Activated T-helper 2 cell treated with anti-CD3 and anti-CD28 coated beads, Interferon-gamma antibody, Interleukin-2, Interleukin-4, amounts not matched to agents 10 μg/mL and 5 μg/mL and 100 μg/mL, durations not matched to agents 14 hours and 24 hours and 36 hours (primary cell): ENCODE data around the gene MEGF8. TPM values are rescaled to one million over a fixed set of nuclear protein-coding genes. Genes with fewer than 3 reads are reported as not detected.
"Not testable (repeated sequence)": the region's sequence is repeated elsewhere in the genome, so short reads cannot be mapped to it uniquely, and the experiment has no call there.

ENCODE experiments used
- DNase-seq: peaks from one replicate; pipeline ENCODE4 v3.0.0; 2021; ENCODE audit warnings: low spot score
- H3K27ac Mint-ChIP-seq: one replicate; pipeline ENCODE4 v1.8.0; 2021; ENCODE audit warnings: mixed read lengths
- H3K27me3 Mint-ChIP-seq: one replicate; pipeline ENCODE4 v1.8.0; 2021; ENCODE audit warnings: low read depth, mixed read lengths
- H3K36me3 Mint-ChIP-seq: one replicate; pipeline ENCODE4 v1.8.0; 2021; ENCODE audit warnings: low read depth, mixed read lengths
- H3K4me1 Mint-ChIP-seq: one replicate; pipeline ENCODE4 v1.8.0; 2021; ENCODE audit warnings: low read depth, mixed read lengths
- H3K4me3 Mint-ChIP-seq: one replicate; pipeline ENCODE4 v1.8.0; 2021; ENCODE audit warnings: low read depth, mild to moderate bottlenecking, moderate library complexity, mixed read lengths
- H3K9me3 Mint-ChIP-seq: one replicate; pipeline ENCODE4 v1.8.0; 2021; ENCODE audit warnings: mixed read lengths
- intact Hi-C: fragments of 100-400 bp; cut with micrococcal nuclease; formaldehyde crosslinking; loops from one replicate; pipeline ENCODE4 v1.15.1; 2023
- total RNA-seq: library from RNA; stranded (reverse); gene quantifications from 2 replicates; pipeline ENCODE4 v1.2.3, GENCODE V29; 2022

MEGF8 gene
- total RNA-seq, 1 donor from 2014 or later: 10.3 TPM

GRCh38 chr19:42332059-42332458, 6.6 kb downstream of the MEGF8 start:
- DNase-seq: no peak
- Mint-ChIP-seq H3K4me1 (peaks cover 3% of the 10 kb centered on the region), H3K36me3 (no peaks in the 10 kb centered on the region), H3K9me3 (no peaks in the 10 kb centered on the region), H3K27me3 (no peaks in the 10 kb centered on the region), H3K4me3 (no peak overlapping the region), H3K27ac (no peak overlapping the region)
- intact Hi-C loops: no loop called here

GRCh38 chr19:42333018-42333417, 7.6 kb downstream of the MEGF8 start:
- no peaks in the 10 kb centered on the region for H3K27me3 Mint-ChIP-seq
- no peaks in the 10 kb centered on the region for H3K9me3 Mint-ChIP-seq
- no peaks in the 10 kb centered on the region for H3K4me1 Mint-ChIP-seq
- DNase-seq: no peak
- no peak overlapping the region for H3K4me3 Mint-ChIP-seq
- no peak overlapping the region for H3K27ac Mint-ChIP-seq
- H3K36me3 Mint-ChIP-seq: no peaks in the 10 kb centered on the region
- intact Hi-C loops: no loop called here

GRCh38 chr19:42333975-42334696, 8.7 kb downstream of the MEGF8 start:
- H3K9me3 Mint-ChIP-seq: no peaks in the 10 kb centered on the region

GRCh38 chr19:42334697-42335373, 9.4 kb downstream of the MEGF8 start:
- intact Hi-C loops: no loop called here
- no peaks in the 10 kb centered on the region for H3K27me3 Mint-ChIP-seq

More at GRCh38 chr19:42333975-42334696, 8.7 kb downstream of the MEGF8 start:
- Mint-ChIP-seq H3K27ac (no peak overlapping the region), H3K27me3 (no peaks in the 10 kb centered on the region), H3K36me3 (no peaks in the 10 kb centered on the region), H3K4me3 (no peak overlapping the region), H3K4me1 (peaks cover under 1% of the 10 kb centered on the region)
- DNase-seq: no peak
- intact Hi-C loops: no loop called here

GRCh38 chr19:42335374-42335936, 10.0 kb downstream of the MEGF8 start:
- intact Hi-C loops: no loop called here
- no peak for DNase-seq
- H3K27me3 Mint-ChIP-seq: no peaks in the 10 kb centered on the region
- H3K27ac Mint-ChIP-seq: no peak overlapping the region
- peaks cover 5% of the 10 kb centered on the region for H3K4me1 Mint-ChIP-seq
- no peak overlapping the region for H3K4me3 Mint-ChIP-seq
- H3K36me3 Mint-ChIP-seq: no peaks in the 10 kb centered on the region
- H3K9me3 Mint-ChIP-seq: no peaks in the 10 kb centered on the region

More at GRCh38 chr19:42334697-42335373, 9.4 kb downstream of the MEGF8 start:
- H3K9me3 Mint-ChIP-seq: no peaks in the 10 kb centered on the region
- no peak for DNase-seq
- H3K27ac Mint-ChIP-seq: no peak overlapping the region
- no peaks in the 10 kb centered on the region for H3K36me3 Mint-ChIP-seq
- no peak overlapping the region for H3K4me3 Mint-ChIP-seq
- H3K4me1 Mint-ChIP-seq: peaks cover 5% of the 10 kb centered on the region

- H3K4me3 Mint-ChIP-seq: no peak overlapping the region
- H3K4me1 Mint-ChIP-seq: peaks cover 5% of the 10 kb centered on the region
- H3K9me3 Mint-ChIP-seq: no peaks in the 10 kb centered on the region
- intact Hi-C loops: no loop called here
- no peak overlapping the region for H3K27ac Mint-ChIP-seq
- H3K27me3 Mint-ChIP-seq: no peaks in the 10 kb centered on the region
- H3K36me3 Mint-ChIP-seq: no peaks in the 10 kb centered on the region
- DNase-seq: no peak
These were observed 10.5 kb downstream of the MEGF8 start for GRCh38 chr19:42335971-42336370.

GRCh38 chr19:42339126-42339860, 13.9 kb downstream of the MEGF8 start:
- DNase-seq, H3K4me3 Mint-ChIP-seq, H3K27ac Mint-ChIP-seq, intact Hi-C loops, H3K4me1 Mint-ChIP-seq, H3K27me3 Mint-ChIP-seq, H3K9me3 Mint-ChIP-seq, H3K36me3 Mint-ChIP-seq: not testable (repeated sequence)

GRCh38 chr19:42339922-42340321, 14.5 kb downstream of the MEGF8 start:
- H3K4me3 Mint-ChIP-seq, H3K27ac Mint-ChIP-seq, H3K36me3 Mint-ChIP-seq, H3K27me3 Mint-ChIP-seq, H3K4me1 Mint-ChIP-seq, intact Hi-C loops, H3K9me3 Mint-ChIP-seq, DNase-seq: not testable (repeated sequence)

GRCh38 chr19:42343344-42344110, 18.1 kb downstream of the MEGF8 start:
- no peak for DNase-seq

GRCh38 chr19:42344336-42344893, 19.0 kb downstream of the MEGF8 start:
- Mint-ChIP-seq H3K27ac (no peak overlapping the region), H3K9me3 (no peaks in the 10 kb centered on the region), H3K27me3 (no peaks in the 10 kb centered on the region), H3K36me3 (no peaks in the 10 kb centered on the region), H3K4me3 (no peak overlapping the region), H3K4me1 (peaks cover 2% of the 10 kb centered on the region)
- intact Hi-C loops: no loop called here
- no peak for DNase-seq

More at GRCh38 chr19:42343344-42344110, 18.1 kb downstream of the MEGF8 start:
- intact Hi-C loops: no loop called here
- H3K27me3 Mint-ChIP-seq: no peaks in the 10 kb centered on the region
- H3K9me3 Mint-ChIP-seq: no peaks in the 10 kb centered on the region
- H3K4me1 Mint-ChIP-seq: peaks cover 5% of the 10 kb centered on the region
- H3K27ac Mint-ChIP-seq: no peak overlapping the region
- no peak overlapping the region for H3K4me3 Mint-ChIP-seq
- no peaks in the 10 kb centered on the region for H3K36me3 Mint-ChIP-seq

- Mint-ChIP-seq H3K4me3 (no peak overlapping the region), H3K27me3 (no peaks in the 10 kb centered on the region), H3K36me3 (no peaks in the 10 kb centered on the region), H3K27ac (no peak overlapping the region), H3K4me1 (no peaks in the 10 kb centered on the region), H3K9me3 (no peaks in the 10 kb centered on the region)
- DNase-seq: no peak
- intact Hi-C loops: no loop called here
These were observed 19.9 kb downstream of the MEGF8 start for GRCh38 chr19:42345191-42345812.

GRCh38 chr19:42348211-42348610, 22.8 kb downstream of the MEGF8 start:
- H3K27me3 Mint-ChIP-seq: no peaks in the 10 kb centered on the region
- no peak for DNase-seq
- no peaks in the 10 kb centered on the region for H3K9me3 Mint-ChIP-seq
- intact Hi-C loops: no loop called here
- no peak overlapping the region for H3K27ac Mint-ChIP-seq
- H3K4me1 Mint-ChIP-seq: no peaks in the 10 kb centered on the region
- H3K4me3 Mint-ChIP-seq: no peak overlapping the region
- H3K36me3 Mint-ChIP-seq: no peaks in the 10 kb centered on the region
